H1 (cell line): ENCODE data around the gene NDRG2. TPM values are rescaled to one million over a fixed set of nuclear protein-coding genes. Genes with fewer than 3 reads are reported as not detected.

ENCODE experiments used
- CTCF ChIA-PET: fragments of 300-600 bp; sonication (Branson Sonifier 250); formaldehyde crosslinking; loops from one replicate; lab custom pipeline; 2021; ENCODE audit not compliant: partially characterized antibody; lab: Charles Lee
- POLR2A ChIA-PET: fragments of 300-600 bp; sonication (Branson Sonifier 250); formaldehyde crosslinking; loops from one replicate; lab custom pipeline; 2021; ENCODE audit warnings: inconsistent platforms; ENCODE audit not compliant: partially characterized antibody; lab: Charles Lee
- DNase-seq, 2 experiments: peaks; one replicate each; pipeline versions ENCODE4 v3.0.0 to v3.0.0-alpha.2; 2010 to 2022; ENCODE audit warnings: low spot score in 2 of 2, low read depth in 1 of 2, mixed read lengths in 1 of 2
- FAIRE-seq: peaks from 2 replicates; lab custom pipeline; 2011; peaks lifted over from hg19 to GRCh38; lab: Jason Lieb, UNC
- H2AFZ ChIP-seq: 2 replicates; pipeline ENCODE4 v1.8.1; 2012; ENCODE audit warnings: low read length, inconsistent platforms
- H2AK5ac ChIP-seq: 2 replicates; pipeline ENCODE4 v1.6.1; 2013; ENCODE audit warnings: low read depth, low read length
- H2BK120ac ChIP-seq: replicated peaks from 2 replicates; pipeline ENCODE3; 2013; ENCODE audit warnings: low read depth, low read length, inconsistent platforms
- H2BK12ac ChIP-seq: 2 replicates; pipeline ENCODE4 v1.6.1; 2013; ENCODE audit warnings: low read depth, low read length
- H2BK15ac ChIP-seq: 2 replicates; pipeline ENCODE4 v1.6.1; 2013; ENCODE audit warnings: low read length
- H2BK20ac ChIP-seq: 2 replicates; pipeline ENCODE4 v1.6.1; 2013; ENCODE audit warnings: low read length
- H2BK5ac ChIP-seq: 2 replicates; pipeline ENCODE4 v1.6.1; 2013; ENCODE audit warnings: low read depth, low read length
- H3K14ac ChIP-seq: 2 replicates; pipeline ENCODE4 v1.6.1; 2013; ENCODE audit warnings: inconsistent platforms; ENCODE audit not compliant: insufficient read length
- H3K18ac ChIP-seq: 2 replicates; pipeline ENCODE4 v1.6.1; 2013; ENCODE audit warnings: low read length; ENCODE audit errors: extremely low read depth
- H3K23ac ChIP-seq: 2 replicates; pipeline ENCODE4 v1.6.1; 2013; ENCODE audit warnings: inconsistent platforms; ENCODE audit not compliant: insufficient read length
- H3K23me2 ChIP-seq: 2 replicates; pipeline ENCODE4 v1.6.1; 2013; ENCODE audit warnings: low read depth, low read length
- H3K27ac ChIP-seq: 2 replicates; pipeline ENCODE4 v1.6.1; 2011; ENCODE audit warnings: low read depth, low read length, inconsistent platforms
- H3K27me3 ChIP-seq, 4 experiments: replicated peaks in 1 of 4; 1 replicate in 1 of 4; 2 replicates in 3 of 4; pipeline versions ENCODE4 v1.6.1 to v1.8.1; 2011 to 2013; ENCODE audit warnings: low read length in 3 of 4, mild to moderate bottlenecking in 3 of 4, inconsistent platforms in 2 of 4, mixed read lengths in 2 of 4, moderate library complexity in 1 of 4; ENCODE audit not compliant: control insufficient read depth in 3 of 4, insufficient read depth in 3 of 4; ENCODE audit errors: extremely low read depth in 1 of 4
- H3K36me3 ChIP-seq, 4 experiments: 2 replicates each; pipeline versions ENCODE4 v1.6.1 to v1.8.1; 2011 to 2013; ENCODE audit warnings: mild to moderate bottlenecking in 4 of 4, low read length in 3 of 4, moderate library complexity in 2 of 4, control low read depth in 1 of 4, inconsistent platforms in 1 of 4; ENCODE audit not compliant: insufficient read depth in 4 of 4, control insufficient read depth in 2 of 4
- H3K4ac ChIP-seq: replicated peaks from 2 replicates; pipeline ENCODE3; 2013; ENCODE audit warnings: low read length, low read depth, mixed read lengths, inconsistent platforms; ENCODE audit not compliant: insufficient read length
- H3K4me1 ChIP-seq, 4 experiments: replicated peaks in 1 of 4; 1 replicate in 1 of 4; 2 replicates in 3 of 4; pipeline versions ENCODE4 v1.6.1 to v1.8.1; 2011 to 2013; ENCODE audit warnings: low read length in 3 of 4, inconsistent platforms in 2 of 4, mixed read lengths in 1 of 4; ENCODE audit not compliant: insufficient read depth in 4 of 4, control insufficient read depth in 3 of 4
- H3K4me2 ChIP-seq, 2 experiments: 2 replicates each; pipeline versions ENCODE4 v1.6.1 to v1.8.1; 2011 to 2013; ENCODE audit warnings: low read depth in 2 of 2, low read length in 2 of 2, control low read depth in 1 of 2, inconsistent platforms in 1 of 2, mild to moderate bottlenecking in 1 of 2; ENCODE audit not compliant: insufficient read depth in 1 of 2
- H3K4me3 ChIP-seq, 4 experiments: fragments of 200-600, 300-600 bp in 1 of 4; sonication (generic), shearing (Covaris generic), sonication (Bioruptor Twin) in 1 of 4; 2 replicates each; pipeline versions ENCODE4 v1.5.1 to v1.8.1; 2011 to 2016; ENCODE audit warnings: low read length in 4 of 4, low read depth in 3 of 4, control low read depth in 2 of 4, inconsistent platforms in 2 of 4, mild to moderate bottlenecking in 2 of 4, mixed read lengths in 1 of 4, moderate library complexity in 1 of 4; ENCODE audit not compliant: insufficient read depth in 2 of 4; ENCODE audit errors: extremely low read depth in 1 of 4
- H3K56ac ChIP-seq: replicated peaks from 2 replicates; pipeline ENCODE3; 2013; ENCODE audit warnings: low read depth, mild to moderate bottlenecking, mixed read lengths, low read length, inconsistent platforms; ENCODE audit not compliant: insufficient read length
- H3K79me1 ChIP-seq: 2 replicates; pipeline ENCODE4 v1.6.1; 2013; ENCODE audit warnings: low read depth, low read length, control low read depth
- H3K79me2 ChIP-seq, 2 experiments: 2 replicates each; pipeline versions ENCODE4 v1.6.1 to v1.8.1; 2012 to 2013; ENCODE audit warnings: low read length in 2 of 2, mild to moderate bottlenecking in 2 of 2, inconsistent platforms in 1 of 2; ENCODE audit not compliant: insufficient read depth in 2 of 2, control insufficient read depth in 1 of 2
- H3K9ac ChIP-seq, 4 experiments: replicated peaks in 1 of 4; 1 replicate in 1 of 4; 2 replicates in 3 of 4; pipeline versions ENCODE4 v1.6.1 to v1.8.1; 2011 to 2013; ENCODE audit warnings: low read depth in 3 of 4, low read length in 3 of 4, control low read depth in 2 of 4, mild to moderate bottlenecking in 2 of 4, moderate library complexity in 2 of 4, inconsistent platforms in 1 of 4; ENCODE audit errors: extremely low read depth in 1 of 4
- H3K9me3 ChIP-seq, 2 experiments: 2 replicates each; pipeline versions ENCODE4 v1.6.1 to v1.8.1; 2012 to 2013; ENCODE audit warnings: mild to moderate bottlenecking in 2 of 2, moderate library complexity in 2 of 2, control low read depth in 1 of 2, inconsistent platforms in 1 of 2, low read depth in 1 of 2, low read length in 1 of 2, mixed read lengths in 1 of 2; ENCODE audit not compliant: insufficient read depth in 2 of 2
- H4K20me1 ChIP-seq, 2 experiments: replicated peaks in 1 of 2; 2 replicates each; pipeline versions ENCODE3 to v1.8.1; 2011 to 2013; ENCODE audit warnings: inconsistent platforms in 2 of 2, low read length in 2 of 2, mild to moderate bottlenecking in 1 of 2; ENCODE audit not compliant: insufficient read depth in 2 of 2, control insufficient read depth in 1 of 2
- H4K5ac ChIP-seq: 2 replicates; pipeline ENCODE4 v1.6.1; 2013; ENCODE audit warnings: low read length, low read depth, mixed read lengths, inconsistent platforms; ENCODE audit not compliant: insufficient read length
- H4K8ac ChIP-seq: 2 replicates; pipeline ENCODE4 v1.8.0; 2013; ENCODE audit warnings: mild to moderate bottlenecking, moderate library complexity, low read length, inconsistent platforms; ENCODE audit not compliant: insufficient read depth; ENCODE audit errors: extremely low read depth
- H4K91ac ChIP-seq: replicated peaks from 2 replicates; pipeline ENCODE3; 2013; ENCODE audit warnings: low read length, mixed read lengths, inconsistent platforms; ENCODE audit not compliant: insufficient read length
- JUND ChIP-seq: IDR thresholded peaks from 2 replicates; pipeline ENCODE4 v1.6.1; 2011; ENCODE audit warnings: mild to moderate bottlenecking, improper control_type of control experiment, low read length
- KDM5A ChIP-seq: fragments of 200-600 bp; IDR thresholded peaks from 2 replicates; pipeline ENCODE4 v1.7.1; 2012; ENCODE audit warnings: mild to moderate bottlenecking, low read length, inconsistent platforms, mixed read lengths
- POLR2A ChIP-seq, 2 experiments: IDR thresholded peaks; 1 replicate in 1 of 2; 2 replicates in 1 of 2; pipeline ENCODE4 v1.6.1; 2011; ENCODE audit warnings: low read depth in 2 of 2, low read length in 2 of 2, mild to moderate bottlenecking in 2 of 2; ENCODE audit errors: control extremely low read depth in 1 of 2
- RFX5 ChIP-seq: IDR thresholded peaks from 2 replicates; pipeline ENCODE4 v1.6.1; 2011; ENCODE audit warnings: low read depth, low read length, improper control_type of control experiment, borderline replicate concordance
- RXRA ChIP-seq: IDR thresholded peaks from 2 replicates; pipeline ENCODE4 v1.6.1; 2011; ENCODE audit warnings: low read depth, mild to moderate bottlenecking, low read length, moderate library complexity; ENCODE audit not compliant: insufficient read depth
- TEAD4 ChIP-seq: IDR thresholded peaks from 2 replicates; pipeline ENCODE4 v1.6.1; 2012; ENCODE audit warnings: low read depth, low read length, inconsistent platforms, mixed read lengths
- WGBS, 2 experiments: shearing (Covaris generic) in 1 of 2; methylation state at CpG; one replicate each; pipeline versions ENCODE4 v1.1.6 to v1.1.7; 2013 to 2015; ENCODE audit warnings: low lambda C conversion rate in 2 of 2, mixed read lengths in 2 of 2, inconsistent platforms in 1 of 2, low coverage in 1 of 2, missing lambda C conversion rate in 1 of 2; ENCODE audit not compliant: insufficient replicate concordance in 2 of 2, insufficient coverage in 1 of 2, insufficient read length in 1 of 2; ENCODE audit errors: extremely low coverage in 1 of 2, missing lambda C conversion rate in 1 of 2; 5-methylcytosine and 5-hydroxymethylcytosine counted together
- polyA plus RNA-seq, 7 experiments: library from polyadenylated mRNA; depleted of rRNA in 3 of 7; stranded (reverse) in 5 of 7; unstranded in 2 of 7; fragments of >200 nt in 5 of 7; fragments of 200-250 nt in 2 of 7; gene quantifications; 1 replicate in 5 of 7; 2 replicates in 1 of 7; 4 replicates in 1 of 7; pipeline versions ENCODE4 v1.2.1 to v1.2.3, GENCODE V29; 2011 to 2013; ENCODE audit warnings: missing spikeins in 2 of 7, mixed read lengths in 2 of 7
- total RNA-seq: library from RNA; stranded (reverse); fragmentation: NEBNext Ultra II Directional; extraction: Animal tissue kit (Norgen Biotek cat#: 25700); gene quantifications from 2 replicates; pipeline ENCODE4 v1.2.1, GENCODE V29; 2021
- TF ChIP-seq, protein P1 (sequence below): IDR thresholded peaks from 2 replicates; pipeline ENCODE4 v1.6.1; 2012; ENCODE audit warnings: inconsistent platforms

NDRG2 gene
- total and polyA plus RNA-seq, 2 of the 8 experiments (the other 6 are each of a cell fraction or from before 2014, with no cell fraction given): 29.9 to 48.6 TPM

GRCh38 chr14:21057803-21058675 is 33.2 kb upstream of the NDRG2 start, which contains the start of gene RNASE8:
TSS of gene RNASE8 (plus strand) at chr14:21057822. CDS start at chr14:21057893, 71 bp downstream.
- Histone ChIP-seq H3K18ac (no peak within 1 kb of the TSS), H3K4me3 (no peak within 1 kb of the TSS), H3K36me3 (no peaks in the 10 kb centered on the region), H3K9ac (no peak within 1 kb of the TSS), H4K20me1 (no peaks in the 10 kb centered on the region), H3K27ac (no peak within 1 kb of the TSS), H2BK12ac (no peak within 1 kb of the TSS), H3K23me2 (no peaks in the 10 kb centered on the region), H4K91ac (no peak within 1 kb of the TSS), H2BK120ac (no peak within 1 kb of the TSS), H2BK20ac (no peak within 1 kb of the TSS), H3K4ac (no peak within 1 kb of the TSS), H4K8ac (no peak within 1 kb of the TSS), H3K56ac (no peak within 1 kb of the TSS), H3K23ac (no peak within 1 kb of the TSS), H3K9me3 (no peaks in the 10 kb centered on the region), H2BK5ac (no peak within 1 kb of the TSS), H2BK15ac (no peak within 1 kb of the TSS), H3K4me2 (no peak within 1 kb of the TSS), H2AK5ac (no peak within 1 kb of the TSS), H3K79me2 (no peaks in the 10 kb centered on the region), H3K27me3 (no peaks in the 10 kb centered on the region; a peak in 1 of 7 replicates), H3K79me1 (no peaks in the 10 kb centered on the region), H3K14ac (no peak within 1 kb of the TSS), H4K5ac (no peak within 1 kb of the TSS), H3K4me1 (peaks cover 0 to 3% (median 0%) of the 10 kb centered on the region in 4 experiments; a peak in 2 of 7 replicates), H2AFZ (no peak within 1 kb of the TSS)
- ChIA-PET POLR2A (interaction anchor here (1.3 to 2.2 kb wide), 4 partner anchors 10 to 35 kb away, joined by 4 to 7 read pairs (median 4); partner anchors contain the start of gene ARHGEF40), CTCF (interaction anchor here (0.9 to 3.4 kb wide), 9 partner anchors 9 to 53 kb away, joined by 3 to 18 read pairs (median 4); no protein-coding TSS in a partner anchor)
- WGBS, 2 experiments: 86% methylated on average over 8 of the region's 8 CpGs; no CpG with 5 or more reads in 1 of the 2 experiments
- DNase-seq: no peak
- FAIRE-seq: no peak
- TF ChIP-seq RFX5 (no peak), KDM5A (no peak), POLR2A (IDR thresholded peaks at IDR 0.05; ENCODE audit: control extremely low read depth in 1 of 2, low read depth in 2 of 2, low read length in 2 of 2) (no peak), TEAD4 (no peak), RXRA (no peak), JUND (no peak)
- TF ChIP-seq, protein P1, sequence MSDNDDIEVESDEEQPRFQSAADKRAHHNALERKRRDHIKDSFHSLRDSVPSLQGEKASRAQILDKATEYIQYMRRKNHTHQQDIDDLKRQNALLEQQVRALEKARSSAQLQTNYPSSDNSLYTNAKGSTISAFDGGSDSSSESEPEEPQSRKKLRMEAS: no peak
